HG03354 (cell line): ENCODE results near the gene ARHGAP44.
A peak's percentile ranks its signal among the peaks of the same experiment; 100 is the strongest.
"Not testable (repeated sequence)": the region's sequence is repeated elsewhere in the genome, so short reads cannot be mapped to it uniquely, and the experiment has no call there.

Experiments used
- ATAC-seq: cut with Tn5 transposase; IDR thresholded peaks from one replicate; pipeline ENCODE4 v1.9.1; 2021; ENCODE audit warnings: mild to moderate bottlenecking; ENCODE audit not compliant: unreplicated experiment, poor library complexity, severe bottlenecking

Gene ARHGAP44

DNA sequence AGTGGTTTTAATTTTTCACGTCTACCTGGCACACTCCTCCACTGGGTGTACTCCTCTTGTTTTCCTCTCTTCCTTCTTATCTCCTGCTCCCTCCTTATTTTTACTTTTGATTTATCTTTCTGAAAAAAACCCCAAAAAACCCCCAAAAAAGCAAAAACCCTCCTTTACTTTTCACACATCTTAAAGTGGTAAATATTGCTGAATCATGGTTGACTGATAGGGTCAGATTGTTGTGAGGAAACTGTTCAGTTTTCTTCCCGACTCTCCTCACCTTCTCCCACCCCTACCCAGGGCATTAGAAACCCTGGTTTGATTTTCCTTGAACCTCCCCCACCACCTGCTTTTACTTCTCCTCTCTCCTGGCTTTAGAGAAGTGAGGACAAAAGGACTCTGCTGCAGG lies 25.4 kb downstream of the ARHGAP44 start:
- no peak for ATAC-seq

GRCh38 chr17:12815642-12816141 lies 26.4 kb downstream of the ARHGAP44 start:
- ATAC-seq: peak; percentile 100

- ATAC-seq: no peak
Observed at GRCh38 chr17:12821376-12821940, 32.2 kb downstream of the ARHGAP44 start.

GRCh38 chr17:12826431-12826830 lies 37.1 kb downstream of the ARHGAP44 start:
- no peak for ATAC-seq

GRCh38 chr17:12830777-12831247 lies 41.5 kb downstream of the ARHGAP44 start:
- ATAC-seq: no peak

GRCh38 chr17:12831839-12832238 lies 42.5 kb downstream of the ARHGAP44 start:
- ATAC-seq: no peak

- ATAC-seq: no peak
Observed at GRCh38 chr17:12839042-12839441, 49.7 kb downstream of the ARHGAP44 start.

GRCh38 chr17:12842936-12843335 lies 53.6 kb downstream of the ARHGAP44 start:
- no peak for ATAC-seq

GRCh38 chr17:12850996-12851395 lies 61.7 kb downstream of the ARHGAP44 start:
- no peak for ATAC-seq

- no peak for ATAC-seq
Observed at GRCh38 chr17:12851901-12852435, 62.7 kb downstream of the ARHGAP44 start.

DNA sequence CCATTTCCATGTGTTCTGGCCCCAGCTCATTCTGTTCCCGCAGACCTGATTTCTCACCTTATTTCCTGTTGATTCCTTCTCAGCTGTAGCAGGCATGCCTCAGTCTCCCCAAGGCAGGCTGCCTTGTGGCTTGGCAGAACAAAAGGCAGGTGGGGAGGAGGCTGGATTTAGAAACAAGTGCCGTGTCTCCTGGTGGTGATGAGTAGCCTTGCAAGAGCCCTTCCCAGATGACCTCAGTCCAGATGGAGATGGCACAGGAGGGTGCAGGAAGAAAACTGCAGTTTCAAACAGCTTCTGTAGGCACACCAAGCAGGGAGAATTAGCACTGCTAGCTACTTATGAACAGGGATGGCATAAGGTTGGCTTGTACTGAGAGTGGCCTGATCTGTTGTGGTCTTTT lies 64.6 kb downstream of the ARHGAP44 start:
- no peak for ATAC-seq

GRCh38 chr17:12856416-12856815 lies 67.1 kb downstream of the ARHGAP44 start:
- ATAC-seq: no peak

DNA sequence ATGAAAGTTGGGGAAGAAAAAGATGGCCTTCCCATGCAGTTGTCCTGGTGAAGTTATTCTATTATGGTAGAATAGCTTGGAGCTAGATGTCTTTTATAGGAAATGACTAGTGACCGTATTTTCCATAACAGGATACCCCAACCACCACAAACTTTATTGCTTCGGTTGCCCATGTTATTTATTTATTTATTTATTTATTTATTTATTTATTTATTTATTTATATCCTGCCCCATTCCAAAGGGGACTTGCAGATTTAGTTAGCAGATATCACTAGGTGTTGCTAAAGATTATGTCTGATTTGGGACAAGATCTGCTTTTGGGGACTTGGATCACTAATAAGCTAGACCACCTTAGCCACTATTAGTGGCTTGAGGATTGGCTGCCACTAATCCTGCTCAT lies 68.3 kb downstream of the ARHGAP44 start:
- no peak for ATAC-seq

DNA sequence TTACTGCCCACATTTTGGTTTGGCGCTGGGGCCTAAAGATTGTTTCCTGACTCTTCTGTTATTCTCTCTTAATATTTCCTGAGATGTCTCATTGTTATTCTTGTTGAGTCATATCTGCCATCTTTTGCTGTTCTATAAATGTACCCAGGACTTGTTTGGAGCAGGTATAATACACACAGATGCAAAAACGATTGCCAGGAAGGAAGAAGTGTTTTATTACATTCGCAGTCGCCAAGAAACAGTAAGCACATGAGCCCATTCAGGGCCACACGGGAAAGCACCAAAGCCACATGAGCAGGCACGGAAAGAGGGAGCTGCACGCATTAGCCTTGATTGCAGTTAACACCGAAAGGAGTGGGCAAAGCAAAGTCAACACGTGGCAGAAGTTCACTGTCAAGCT lies 70.2 kb downstream of the ARHGAP44 start:
- peak; percentile 78 for ATAC-seq

DNA sequence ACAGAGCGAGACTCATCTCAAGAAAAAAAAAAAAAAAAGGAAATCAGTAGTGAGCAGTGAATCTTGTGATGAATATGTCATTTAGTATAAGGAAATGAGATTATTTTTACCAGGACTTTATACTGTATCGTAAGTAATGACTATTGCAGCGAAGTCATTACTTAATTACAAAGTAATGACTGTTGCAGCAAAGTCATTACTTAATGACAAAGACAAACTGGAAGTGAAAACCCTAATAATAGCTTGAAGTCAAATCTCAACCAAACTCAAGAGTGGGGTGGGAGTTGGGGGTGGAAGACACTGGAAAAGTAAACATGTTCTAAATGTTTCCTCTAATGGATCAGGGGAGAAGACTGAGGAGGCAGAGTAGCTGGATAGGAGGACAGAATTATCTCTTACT lies 76.5 kb downstream of the ARHGAP44 start:
- ATAC-seq: no peak

DNA sequence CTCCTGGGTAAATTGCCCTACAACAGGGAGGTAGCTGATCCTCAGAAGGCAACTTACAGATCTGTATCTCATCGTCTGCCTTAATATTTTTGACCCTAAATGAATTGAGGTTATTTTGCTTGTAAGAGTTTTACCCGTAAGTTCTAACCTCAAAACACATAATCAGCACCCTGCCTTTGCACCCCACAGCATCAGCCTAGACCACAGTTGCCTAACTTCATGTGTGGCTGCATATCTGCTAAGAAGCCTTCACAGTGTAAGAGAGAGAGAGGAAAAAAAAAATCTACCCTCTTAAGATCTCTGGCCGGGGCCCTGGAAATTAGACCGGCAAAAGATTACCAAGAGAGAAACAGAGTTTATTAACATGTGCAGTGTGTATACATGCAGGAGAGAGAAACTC lies 76.9 kb downstream of the ARHGAP44 start:
- ATAC-seq: no peak

DNA sequence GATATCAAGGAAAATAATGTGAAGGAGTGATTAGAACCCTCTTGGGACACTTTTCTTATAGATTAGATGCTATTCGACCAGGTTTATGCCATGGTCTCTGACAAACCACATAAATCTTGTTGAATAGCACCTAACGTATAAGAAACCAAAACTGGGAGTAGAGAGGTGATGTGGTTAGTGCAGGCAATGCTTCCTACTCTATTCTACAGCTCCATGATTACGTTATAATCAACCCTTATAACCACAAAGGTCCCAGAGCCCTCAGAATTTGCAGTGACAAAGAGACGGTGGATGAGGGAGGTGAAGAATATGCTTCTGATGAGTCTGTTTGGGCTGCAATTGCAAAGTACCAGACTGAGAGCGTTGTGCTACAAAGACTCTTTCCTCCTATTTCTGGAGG lies 78.4 kb downstream of the ARHGAP44 start:
- ATAC-seq: no peak

GRCh38 chr17:12873415-12874125 lies 84.3 kb downstream of the ARHGAP44 start:
- not testable (repeated sequence) for ATAC-seq

GRCh38 chr17:12877953-12878669 lies 88.8 kb downstream of the ARHGAP44 start:
- ATAC-seq: no peak

- not testable (repeated sequence) for ATAC-seq
Observed at GRCh38 chr17:12879096-12879495, 89.8 kb downstream of the ARHGAP44 start.
